ENCODE data around the gene TMEM134.

The TMEM134 gene

DNA sequence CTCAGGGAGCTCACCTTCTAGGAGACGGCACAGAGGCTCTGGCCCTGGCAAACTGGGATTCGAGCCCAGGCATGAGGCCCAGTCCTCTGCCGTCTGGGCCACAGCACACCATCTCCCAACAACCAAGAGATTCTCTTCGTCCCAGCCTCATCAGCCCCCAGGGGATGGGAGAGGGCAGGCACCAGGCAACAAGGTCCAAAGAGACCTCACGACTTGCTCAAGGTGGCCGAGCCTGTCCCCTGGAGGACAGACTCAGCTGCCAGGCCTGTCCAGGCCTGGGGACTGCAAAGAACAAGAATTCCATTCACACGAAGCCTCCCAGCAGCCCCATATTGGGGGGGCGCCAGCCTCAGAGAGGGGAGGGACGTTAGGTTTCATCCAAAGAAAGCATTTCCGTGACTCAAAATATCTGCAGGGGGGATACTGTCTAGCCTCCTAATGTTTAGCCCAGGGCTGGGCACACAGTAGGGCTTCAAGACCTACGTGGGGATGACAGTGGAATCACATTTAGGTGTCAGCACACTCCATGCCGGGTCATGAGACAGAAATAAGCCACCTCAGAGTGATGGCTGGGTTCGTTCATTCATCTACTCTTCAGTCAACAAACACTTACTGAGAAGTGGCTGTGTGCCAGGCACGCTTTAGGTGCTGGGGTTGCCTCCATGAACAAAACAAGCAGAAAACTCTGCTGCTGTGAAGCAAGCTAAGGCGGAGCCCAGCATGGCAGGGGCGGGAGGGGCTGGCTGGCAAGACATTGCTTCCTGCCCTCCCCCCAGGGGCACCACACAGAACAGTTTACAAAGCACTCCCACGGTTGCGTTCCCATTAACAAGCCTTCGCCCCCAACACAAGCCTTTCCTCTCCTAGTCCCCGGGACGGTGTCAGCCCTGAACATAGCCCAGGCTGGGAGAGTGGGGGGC lies 52.4 kb downstream of the TMEM134 start:
- TF ChIP-seq, protein P1, sequence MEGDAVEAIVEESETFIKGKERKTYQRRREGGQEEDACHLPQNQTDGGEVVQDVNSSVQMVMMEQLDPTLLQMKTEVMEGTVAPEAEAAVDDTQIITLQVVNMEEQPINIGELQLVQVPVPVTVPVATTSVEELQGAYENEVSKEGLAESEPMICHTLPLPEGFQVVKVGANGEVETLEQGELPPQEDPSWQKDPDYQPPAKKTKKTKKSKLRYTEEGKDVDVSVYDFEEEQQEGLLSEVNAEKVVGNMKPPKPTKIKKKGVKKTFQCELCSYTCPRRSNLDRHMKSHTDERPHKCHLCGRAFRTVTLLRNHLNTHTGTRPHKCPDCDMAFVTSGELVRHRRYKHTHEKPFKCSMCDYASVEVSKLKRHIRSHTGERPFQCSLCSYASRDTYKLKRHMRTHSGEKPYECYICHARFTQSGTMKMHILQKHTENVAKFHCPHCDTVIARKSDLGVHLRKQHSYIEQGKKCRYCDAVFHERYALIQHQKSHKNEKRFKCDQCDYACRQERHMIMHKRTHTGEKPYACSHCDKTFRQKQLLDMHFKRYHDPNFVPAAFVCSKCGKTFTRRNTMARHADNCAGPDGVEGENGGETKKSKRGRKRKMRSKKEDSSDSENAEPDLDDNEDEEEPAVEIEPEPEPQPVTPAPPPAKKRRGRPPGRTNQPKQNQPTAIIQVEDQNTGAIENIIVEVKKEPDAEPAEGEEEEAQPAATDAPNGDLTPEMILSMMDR (IDR thresholded peaks at IDR 0.05; ENCODE audit: extremely low read depth, insufficient read depth, missing control alignments) = no peak
- no peak for DNase-seq (ENCODE audit: low spot score)
- in situ Hi-C loops (cut with MboI; ENCODE audit: low pct_unique_long_range_greater_than_20kb, low sequenced_read_pairs, unreplicated experiment) = no loop called here

DNA sequence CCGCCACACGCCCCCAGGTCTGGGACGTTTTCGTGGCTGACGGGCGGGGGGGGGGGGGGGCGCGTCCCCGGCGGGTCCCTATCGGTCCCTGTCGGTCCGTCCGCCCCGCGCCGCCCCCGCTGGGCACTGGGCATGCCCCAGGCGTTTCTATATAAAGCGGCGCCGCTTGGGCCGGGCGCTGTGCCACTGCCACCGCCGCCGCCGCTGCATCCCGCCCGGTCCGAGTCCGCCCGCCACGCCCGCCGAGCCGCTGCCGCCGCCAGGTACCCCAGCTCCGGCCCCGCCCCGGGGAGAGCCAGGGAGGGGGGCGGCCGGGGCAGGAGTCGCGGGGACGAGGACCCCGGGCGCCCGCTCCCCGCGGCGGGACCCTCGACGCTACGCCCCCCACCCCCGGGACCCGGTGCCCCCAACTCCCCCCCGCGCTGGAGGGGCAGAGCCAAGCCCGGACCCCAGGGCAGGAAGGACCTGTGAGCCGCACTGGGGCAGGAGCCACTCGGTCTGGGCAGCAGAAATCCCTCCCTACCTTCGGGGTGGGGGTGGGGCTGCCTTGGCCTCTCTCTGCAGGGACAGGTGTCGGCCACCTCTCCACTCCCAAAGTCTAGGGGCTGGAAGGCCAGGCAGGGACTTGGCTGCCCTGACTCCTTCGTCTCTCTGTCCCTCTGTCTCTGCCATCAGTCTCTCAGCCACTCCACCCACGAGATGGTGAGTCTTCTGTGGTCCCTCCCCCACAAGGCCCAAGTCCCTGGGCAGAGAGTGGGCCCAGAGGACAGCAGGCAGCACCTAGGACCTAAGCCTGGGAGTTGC lies 53.3 kb downstream of the TMEM134 start, which contains the start of gene CARNS1:
TSS of gene CARNS1 (plus strand) at position 178 of the 804 bp plus-strand sequence. CDS start at position 700, 522 bp downstream.
- TF ChIP-seq, protein P1 (IDR thresholded peaks at IDR 0.05; ENCODE audit: extremely low read depth, insufficient read depth, missing control alignments) = no peak
- DNase-seq (ENCODE audit: low spot score) = no peak
- in situ Hi-C loops (cut with MboI; ENCODE audit: low pct_unique_long_range_greater_than_20kb, low sequenced_read_pairs, unreplicated experiment) = no loop called here

DNA sequence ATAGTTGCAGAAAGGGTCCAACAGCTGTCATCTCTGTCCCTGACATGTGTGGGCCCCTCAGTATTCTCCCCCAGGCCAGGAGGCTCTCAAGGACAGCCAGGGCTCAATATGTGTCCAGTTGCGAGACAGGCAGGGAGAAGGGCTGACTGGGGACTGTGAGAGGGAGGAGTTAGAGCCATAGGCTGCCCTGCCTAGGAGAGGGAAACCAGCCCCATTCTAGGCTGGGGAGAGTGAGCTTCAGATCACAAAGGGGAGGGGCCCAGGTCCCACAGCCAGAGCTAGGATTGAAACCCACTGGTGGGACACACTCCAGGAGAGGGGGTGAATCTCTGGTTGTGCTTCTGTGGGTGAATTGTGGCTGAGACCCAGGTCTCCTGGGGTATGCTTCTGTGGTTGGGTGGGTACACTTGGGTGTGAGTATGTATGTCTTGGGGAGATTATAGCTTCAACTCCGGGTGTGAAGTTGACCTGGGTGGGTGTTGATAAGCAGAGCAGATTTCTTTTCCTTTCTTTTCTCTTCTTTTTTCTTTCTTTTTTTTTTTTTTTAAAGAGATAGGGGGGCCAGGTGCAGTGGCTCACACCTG lies 55.7 kb downstream of the TMEM134 start:
- no peak for DNase-seq (ENCODE audit: low spot score)
- in situ Hi-C loops (cut with MboI; ENCODE audit: low pct_unique_long_range_greater_than_20kb, low sequenced_read_pairs, unreplicated experiment) = no loop called here

DNA sequence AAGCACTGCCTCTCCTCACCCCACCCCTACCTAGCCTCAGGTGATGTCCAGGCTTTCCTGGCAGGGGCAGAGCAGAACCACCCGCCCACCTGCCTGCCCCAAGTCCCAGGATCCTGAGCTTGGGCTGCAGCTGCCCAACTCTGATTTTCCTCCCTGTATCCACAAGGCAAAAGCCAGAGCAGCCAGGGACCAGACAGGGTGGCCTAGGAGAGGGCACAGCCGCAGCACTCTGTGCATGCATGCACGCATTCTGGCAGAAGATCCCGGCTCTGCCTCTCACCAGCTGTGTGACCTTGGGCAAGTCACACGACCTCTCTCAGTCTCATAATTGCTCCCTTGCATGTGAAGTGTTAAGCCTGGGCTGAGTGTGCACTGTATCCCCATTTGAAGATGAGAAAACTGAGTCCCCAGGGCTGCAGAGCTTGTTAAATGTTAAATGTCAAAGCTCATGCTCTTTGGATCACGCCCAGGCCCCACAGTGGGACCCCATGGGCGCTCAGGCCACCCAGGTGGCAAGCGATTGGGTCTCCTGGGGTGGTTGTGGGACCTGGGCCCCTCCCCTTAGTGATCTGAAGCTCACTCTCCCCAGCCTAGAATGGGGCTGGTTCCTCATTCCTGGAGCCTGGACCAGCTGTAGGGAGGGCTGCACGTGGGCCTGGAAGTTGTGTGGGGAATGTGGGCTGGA lies 56.4 kb downstream of the TMEM134 start:
- DNase-seq (ENCODE audit: low spot score) = no peak
- in situ Hi-C loops (cut with MboI; ENCODE audit: low pct_unique_long_range_greater_than_20kb, low sequenced_read_pairs, unreplicated experiment) = no loop called here
- TF ChIP-seq, protein P1 (IDR thresholded peaks at IDR 0.05; ENCODE audit: extremely low read depth, insufficient read depth, missing control alignments) = no peak

More for the DNA sequence above, 55.7 kb downstream of the TMEM134 start:
- TF ChIP-seq, protein P1 (IDR thresholded peaks at IDR 0.05; ENCODE audit: extremely low read depth, insufficient read depth, missing control alignments) = no peak

DNA sequence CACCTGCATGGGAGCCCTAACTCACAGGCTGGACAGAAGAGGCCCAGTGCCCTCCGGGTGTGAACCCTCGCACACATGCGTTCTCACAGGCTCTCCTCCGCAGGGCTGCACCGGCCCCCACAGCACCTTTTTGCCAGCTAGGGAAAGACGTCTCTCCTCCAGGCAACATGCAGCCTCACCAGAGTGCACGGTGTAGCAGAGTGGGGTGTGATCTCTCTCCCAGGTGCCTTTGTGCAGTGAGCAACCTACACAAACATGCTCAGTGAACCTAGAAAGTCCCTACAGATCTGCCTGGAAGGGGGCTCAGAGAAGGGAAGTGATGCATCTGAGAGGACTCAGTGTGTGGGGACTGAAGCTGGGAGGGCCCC lies 57.3 kb downstream of the TMEM134 start:
- in situ Hi-C loops (cut with MboI; ENCODE audit: low pct_unique_long_range_greater_than_20kb, low sequenced_read_pairs, unreplicated experiment) = no loop called here
- TF ChIP-seq, protein P1 (IDR thresholded peaks at IDR 0.05; ENCODE audit: extremely low read depth, insufficient read depth, missing control alignments) = no peak
- DNase-seq (ENCODE audit: low spot score) = no peak
